Measurements from ENCODE around the gene GULP1. TPM values are rescaled to one million over a fixed set of nuclear protein-coding genes. Genes with fewer than 3 reads are reported as not detected.

GULP1 gene
- total and polyA plus RNA-seq, 10 of the 15 experiments (the other 5 are each of a cell fraction or from before 2014, with no cell fraction given), result 0.02 to 1.3 (median 0.15) TPM; not detected in 5

DNA sequence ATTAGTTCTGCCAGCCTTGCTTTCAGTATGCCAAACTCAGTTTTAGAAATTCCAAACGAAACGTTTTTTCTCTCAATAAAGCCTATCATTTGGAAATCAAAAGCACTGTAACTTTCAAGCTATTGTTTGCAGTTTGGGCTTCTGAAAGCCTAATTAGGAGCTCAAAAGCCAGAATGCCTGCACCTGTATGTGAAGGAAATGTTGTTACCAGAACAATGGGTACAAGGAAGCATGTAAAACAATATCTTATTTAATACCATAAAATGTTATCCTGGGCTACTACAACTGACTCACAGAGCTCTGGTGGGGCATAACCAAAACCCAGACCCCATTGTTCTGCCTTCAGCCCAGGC, 12.6 kb upstream of the GULP1 start:
- Histone ChIP-seq H3K27ac (ENCODE audit: control insufficient read depth, insufficient read depth) (no peak overlapping the region), H2AFZ (ENCODE audit: control insufficient read depth, low read depth, low read length) (no peak overlapping the region), H3K9ac (ENCODE audit: control insufficient read depth, insufficient read depth, low read length) (no peak overlapping the region), H3K79me2 (ENCODE audit: control insufficient read depth, insufficient read depth, low read length) (no peaks in the 10 kb centered on the region), H3K27me3 (replicated peaks in 1 of 2; ENCODE audit: control insufficient read depth in 2 of 2, insufficient read depth in 2 of 2, low read length in 1 of 2) (no peaks in the 10 kb centered on the region; a peak in 1 of 4 replicates), H3K9me3 (replicated peaks; ENCODE audit: control insufficient read depth, insufficient read depth, low read length) (no peaks in the 10 kb centered on the region), H3K36me3 (ENCODE audit: control insufficient read depth in 2 of 2, insufficient read depth in 2 of 2, low read length in 1 of 2) (no peaks in the 10 kb centered on the region), H3K4me2 (ENCODE audit: control insufficient read depth, insufficient read depth) (no peak overlapping the region), H3K4me1 (ENCODE audit: control insufficient read depth, insufficient read depth, low read length) (no peaks in the 10 kb centered on the region), H4K20me1 (ENCODE audit: control insufficient read depth, insufficient read depth) (no peaks in the 10 kb centered on the region), H3K4me3 (no peak overlapping the region)
- 0% methylated on average over 2 of the region's 2 CpGs for WGBS (ENCODE audit: insufficient coverage, insufficient replicate concordance, low lambda C conversion rate, missing lambda C conversion rate)
- DNase-seq (ENCODE audit: low read depth, low spot score) (no peak), FAIRE-seq (no peak), ATAC-seq (no peak)
- RAD21 ChIA-PET (ENCODE audit: unreplicated experiment), result no interaction called here
- TF ChIP-seq SUZ12 (IDR thresholded peaks at IDR 0.05; ENCODE audit: unreplicated experiment) (no peak), NFXL1 (IDR thresholded peaks at IDR 0.05; ENCODE audit: borderline replicate concordance) (no peak), HDAC2 (IDR thresholded peaks at IDR 0.05) (no peak), SREBF2 (IDR thresholded peaks at IDR 0.05; ENCODE audit: low read length) (no peak), SRF (IDR thresholded peaks at IDR 0.05; ENCODE audit: low read depth in 2 of 2, low read length in 2 of 2) (no peak), WRNIP1 (IDR thresholded peaks at IDR 0.05; ENCODE audit: borderline replicate concordance, low read depth, low read length) (no peak), ESRRA (IDR thresholded peaks at IDR 0.05; ENCODE audit: low read length) (no peak), ELK1 (IDR thresholded peaks at IDR 0.05; ENCODE audit: low read depth, low read length) (no peak), PKNOX1 (IDR thresholded peaks at IDR 0.05) (no peak), SIX5 (IDR thresholded peaks at IDR 0.05; ENCODE audit: low read depth, low read length, severe bottlenecking) (no peak), NRF1 (conservative IDR thresholded peaks at IDR 0.05; ENCODE audit: low read depth, low read length) (no peak), RCOR1 (conservative IDR thresholded peaks at IDR 0.05; ENCODE audit: low read depth, low read length) (no peak)
- TF ChIP-seq, protein P1, sequence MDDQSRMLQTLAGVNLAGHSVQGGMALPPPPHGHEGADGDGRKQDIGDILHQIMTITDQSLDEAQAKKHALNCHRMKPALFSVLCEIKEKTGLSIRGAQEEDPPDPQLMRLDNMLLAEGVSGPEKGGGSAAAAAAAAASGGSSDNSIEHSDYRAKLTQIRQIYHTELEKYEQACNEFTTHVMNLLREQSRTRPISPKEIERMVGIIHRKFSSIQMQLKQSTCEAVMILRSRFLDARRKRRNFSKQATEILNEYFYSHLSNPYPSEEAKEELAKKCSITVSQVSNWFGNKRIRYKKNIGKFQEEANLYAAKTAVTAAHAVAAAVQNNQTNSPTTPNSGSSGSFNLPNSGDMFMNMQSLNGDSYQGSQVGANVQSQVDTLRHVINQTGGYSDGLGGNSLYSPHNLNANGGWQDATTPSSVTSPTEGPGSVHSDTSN (IDR thresholded peaks at IDR 0.05; ENCODE audit: insufficient replicate concordance, low read depth, low read length), result no peak
- no TSS peak for BruUV-seq (replicated peaks)
- POLR2A ChIA-PET, result no interaction called here
- in situ Hi-C loops (cut with MboI), result no loop called here
- SMC1A ChIA-PET (ENCODE audit: uncharacterized antibody, unreplicated experiment), result interaction anchor here (1.2 to 1.5 kb wide), 2 partner anchors 13 to 16 kb away, joined by 3 to 5 read pairs; no protein-coding TSS in a partner anchor
- intact Hi-C loops (cut with micrococcal nuclease; ENCODE audit: unreplicated experiment), result no loop called here
- CTCF ChIA-PET, result no interaction called here
